H1 (cell line): ENCODE data around the gene NCOA6. TPM values are rescaled to one million over a fixed set of nuclear protein-coding genes. Genes with fewer than 3 reads are reported as not detected.

Experiments
- CTCF ChIA-PET: fragments of 300-600 bp; sonication (Branson Sonifier 250); formaldehyde crosslinking; loops from one replicate; lab custom pipeline; 2021; ENCODE audit not compliant: partially characterized antibody; lab: Charles Lee
- POLR2A ChIA-PET: fragments of 300-600 bp; sonication (Branson Sonifier 250); formaldehyde crosslinking; loops from one replicate; lab custom pipeline; 2021; ENCODE audit warnings: inconsistent platforms; ENCODE audit not compliant: partially characterized antibody; lab: Charles Lee
- DNase-seq, 2 experiments: peaks; one replicate each; pipeline versions ENCODE4 v3.0.0 to v3.0.0-alpha.2; 2010 to 2022; ENCODE audit warnings: low spot score in 2 of 2, low read depth in 1 of 2, mixed read lengths in 1 of 2
- FAIRE-seq: peaks from 2 replicates; lab custom pipeline; 2011; peaks lifted over from hg19 to GRCh38; lab: Jason Lieb, UNC
- H2AFZ ChIP-seq: 2 replicates; pipeline ENCODE4 v1.8.1; 2012; ENCODE audit warnings: low read length, inconsistent platforms
- H2AK5ac ChIP-seq: 2 replicates; pipeline ENCODE4 v1.6.1; 2013; ENCODE audit warnings: low read depth, low read length
- H2BK120ac ChIP-seq: replicated peaks from 2 replicates; pipeline ENCODE3; 2013; ENCODE audit warnings: low read depth, low read length, inconsistent platforms
- H2BK12ac ChIP-seq: 2 replicates; pipeline ENCODE4 v1.6.1; 2013; ENCODE audit warnings: low read depth, low read length
- H2BK15ac ChIP-seq: 2 replicates; pipeline ENCODE4 v1.6.1; 2013; ENCODE audit warnings: low read length
- H2BK20ac ChIP-seq: 2 replicates; pipeline ENCODE4 v1.6.1; 2013; ENCODE audit warnings: low read length
- H2BK5ac ChIP-seq: 2 replicates; pipeline ENCODE4 v1.6.1; 2013; ENCODE audit warnings: low read depth, low read length
- H3K14ac ChIP-seq: 2 replicates; pipeline ENCODE4 v1.6.1; 2013; ENCODE audit warnings: inconsistent platforms; ENCODE audit not compliant: insufficient read length
- H3K18ac ChIP-seq: 2 replicates; pipeline ENCODE4 v1.6.1; 2013; ENCODE audit warnings: low read length; ENCODE audit errors: extremely low read depth
- H3K23ac ChIP-seq: 2 replicates; pipeline ENCODE4 v1.6.1; 2013; ENCODE audit warnings: inconsistent platforms; ENCODE audit not compliant: insufficient read length
- H3K23me2 ChIP-seq: 2 replicates; pipeline ENCODE4 v1.6.1; 2013; ENCODE audit warnings: low read depth, low read length
- H3K27ac ChIP-seq: 2 replicates; pipeline ENCODE4 v1.6.1; 2011; ENCODE audit warnings: low read depth, low read length, inconsistent platforms
- H3K27me3 ChIP-seq, 4 experiments: replicated peaks in 1 of 4; 1 replicate in 1 of 4; 2 replicates in 3 of 4; pipeline versions ENCODE4 v1.6.1 to v1.8.1; 2011 to 2013; ENCODE audit warnings: low read length in 3 of 4, mild to moderate bottlenecking in 3 of 4, inconsistent platforms in 2 of 4, mixed read lengths in 2 of 4, moderate library complexity in 1 of 4; ENCODE audit not compliant: control insufficient read depth in 3 of 4, insufficient read depth in 3 of 4; ENCODE audit errors: extremely low read depth in 1 of 4
- H3K36me3 ChIP-seq, 4 experiments: 2 replicates each; pipeline versions ENCODE4 v1.6.1 to v1.8.1; 2011 to 2013; ENCODE audit warnings: mild to moderate bottlenecking in 4 of 4, low read length in 3 of 4, moderate library complexity in 2 of 4, control low read depth in 1 of 4, inconsistent platforms in 1 of 4; ENCODE audit not compliant: insufficient read depth in 4 of 4, control insufficient read depth in 2 of 4
- H3K4ac ChIP-seq: replicated peaks from 2 replicates; pipeline ENCODE3; 2013; ENCODE audit warnings: low read length, low read depth, mixed read lengths, inconsistent platforms; ENCODE audit not compliant: insufficient read length
- H3K4me1 ChIP-seq, 4 experiments: replicated peaks in 1 of 4; 1 replicate in 1 of 4; 2 replicates in 3 of 4; pipeline versions ENCODE4 v1.6.1 to v1.8.1; 2011 to 2013; ENCODE audit warnings: low read length in 3 of 4, inconsistent platforms in 2 of 4, mixed read lengths in 1 of 4; ENCODE audit not compliant: insufficient read depth in 4 of 4, control insufficient read depth in 3 of 4
- H3K4me2 ChIP-seq, 2 experiments: 2 replicates each; pipeline versions ENCODE4 v1.6.1 to v1.8.1; 2011 to 2013; ENCODE audit warnings: low read depth in 2 of 2, low read length in 2 of 2, control low read depth in 1 of 2, inconsistent platforms in 1 of 2, mild to moderate bottlenecking in 1 of 2; ENCODE audit not compliant: insufficient read depth in 1 of 2
- H3K4me3 ChIP-seq, 4 experiments: fragments of 200-600, 300-600 bp in 1 of 4; sonication (generic), shearing (Covaris generic), sonication (Bioruptor Twin) in 1 of 4; 2 replicates each; pipeline versions ENCODE4 v1.5.1 to v1.8.1; 2011 to 2016; ENCODE audit warnings: low read length in 4 of 4, low read depth in 3 of 4, control low read depth in 2 of 4, inconsistent platforms in 2 of 4, mild to moderate bottlenecking in 2 of 4, mixed read lengths in 1 of 4, moderate library complexity in 1 of 4; ENCODE audit not compliant: insufficient read depth in 2 of 4; ENCODE audit errors: extremely low read depth in 1 of 4
- H3K56ac ChIP-seq: replicated peaks from 2 replicates; pipeline ENCODE3; 2013; ENCODE audit warnings: low read depth, mild to moderate bottlenecking, mixed read lengths, low read length, inconsistent platforms; ENCODE audit not compliant: insufficient read length
- H3K79me1 ChIP-seq: 2 replicates; pipeline ENCODE4 v1.6.1; 2013; ENCODE audit warnings: low read depth, low read length, control low read depth
- H3K79me2 ChIP-seq, 2 experiments: 2 replicates each; pipeline versions ENCODE4 v1.6.1 to v1.8.1; 2012 to 2013; ENCODE audit warnings: low read length in 2 of 2, mild to moderate bottlenecking in 2 of 2, inconsistent platforms in 1 of 2; ENCODE audit not compliant: insufficient read depth in 2 of 2, control insufficient read depth in 1 of 2
- H3K9ac ChIP-seq, 4 experiments: replicated peaks in 1 of 4; 1 replicate in 1 of 4; 2 replicates in 3 of 4; pipeline versions ENCODE4 v1.6.1 to v1.8.1; 2011 to 2013; ENCODE audit warnings: low read depth in 3 of 4, low read length in 3 of 4, control low read depth in 2 of 4, mild to moderate bottlenecking in 2 of 4, moderate library complexity in 2 of 4, inconsistent platforms in 1 of 4; ENCODE audit errors: extremely low read depth in 1 of 4
- H3K9me3 ChIP-seq, 2 experiments: 2 replicates each; pipeline versions ENCODE4 v1.6.1 to v1.8.1; 2012 to 2013; ENCODE audit warnings: mild to moderate bottlenecking in 2 of 2, moderate library complexity in 2 of 2, control low read depth in 1 of 2, inconsistent platforms in 1 of 2, low read depth in 1 of 2, low read length in 1 of 2, mixed read lengths in 1 of 2; ENCODE audit not compliant: insufficient read depth in 2 of 2
- H4K20me1 ChIP-seq, 2 experiments: replicated peaks in 1 of 2; 2 replicates each; pipeline versions ENCODE3 to v1.8.1; 2011 to 2013; ENCODE audit warnings: inconsistent platforms in 2 of 2, low read length in 2 of 2, mild to moderate bottlenecking in 1 of 2; ENCODE audit not compliant: insufficient read depth in 2 of 2, control insufficient read depth in 1 of 2
- H4K5ac ChIP-seq: 2 replicates; pipeline ENCODE4 v1.6.1; 2013; ENCODE audit warnings: low read length, low read depth, mixed read lengths, inconsistent platforms; ENCODE audit not compliant: insufficient read length
- H4K8ac ChIP-seq: 2 replicates; pipeline ENCODE4 v1.8.0; 2013; ENCODE audit warnings: mild to moderate bottlenecking, moderate library complexity, low read length, inconsistent platforms; ENCODE audit not compliant: insufficient read depth; ENCODE audit errors: extremely low read depth
- H4K91ac ChIP-seq: replicated peaks from 2 replicates; pipeline ENCODE3; 2013; ENCODE audit warnings: low read length, mixed read lengths, inconsistent platforms; ENCODE audit not compliant: insufficient read length
- WGBS, 2 experiments: shearing (Covaris generic) in 1 of 2; methylation state at CpG; one replicate each; pipeline versions ENCODE4 v1.1.6 to v1.1.7; 2013 to 2015; ENCODE audit warnings: low lambda C conversion rate in 2 of 2, mixed read lengths in 2 of 2, inconsistent platforms in 1 of 2, low coverage in 1 of 2, missing lambda C conversion rate in 1 of 2; ENCODE audit not compliant: insufficient replicate concordance in 2 of 2, insufficient coverage in 1 of 2, insufficient read length in 1 of 2; ENCODE audit errors: extremely low coverage in 1 of 2, missing lambda C conversion rate in 1 of 2; 5-methylcytosine and 5-hydroxymethylcytosine counted together
- polyA plus RNA-seq, 7 experiments: library from polyadenylated mRNA; depleted of rRNA in 3 of 7; stranded (reverse) in 5 of 7; unstranded in 2 of 7; fragments of >200 nt in 5 of 7; fragments of 200-250 nt in 2 of 7; gene quantifications; 1 replicate in 5 of 7; 2 replicates in 1 of 7; 4 replicates in 1 of 7; pipeline versions ENCODE4 v1.2.1 to v1.2.3, GENCODE V29; 2011 to 2013; ENCODE audit warnings: missing spikeins in 2 of 7, mixed read lengths in 2 of 7
- total RNA-seq: library from RNA; stranded (reverse); fragmentation: NEBNext Ultra II Directional; extraction: Animal tissue kit (Norgen Biotek cat#: 25700); gene quantifications from 2 replicates; pipeline ENCODE4 v1.2.1, GENCODE V29; 2021

NCOA6 gene
- total and polyA plus RNA-seq, 2 of the 8 experiments (the other 6 are each of a cell fraction or from before 2014, with no cell fraction given), result 9.0 to 9.5 TPM

GRCh38 chr20:34859826-34860545, 34.5 kb upstream of the NCOA6 start:
- no peak overlapping the region for H3K4me2 ChIP-seq
- no peaks in the 10 kb centered on the region for H3K79me2 ChIP-seq
- H3K27ac ChIP-seq, result no peak overlapping the region
- H3K18ac ChIP-seq, result no peak overlapping the region
- no peak overlapping the region for H2BK15ac ChIP-seq
- no peak overlapping the region for H3K4me3 ChIP-seq
- H2AFZ ChIP-seq, result no peak overlapping the region
- no peak overlapping the region for H2BK5ac ChIP-seq
- H3K14ac ChIP-seq, result no peak overlapping the region
- POLR2A ChIA-PET, result no interaction called here
- H4K5ac ChIP-seq, result no peak overlapping the region
- H3K4ac ChIP-seq, result no peak overlapping the region
- H3K23me2 ChIP-seq, result peaks cover 2% of the 10 kb centered on the region; the same call in 1 of the 2 replicates
- no peak overlapping the region for H3K9ac ChIP-seq
- no peak overlapping the region for H2BK120ac ChIP-seq
- H3K27me3 ChIP-seq, result no peaks in the 10 kb centered on the region; a peak in 1 of 7 replicates
- H2BK20ac ChIP-seq, result no peak overlapping the region
- CTCF ChIA-PET, result interaction anchor here (0.7 to 1.0 kb wide), 2 partner anchors 11 to 152 kb away, joined by 3 read pairs; no protein-coding TSS in a partner anchor
- H2AK5ac ChIP-seq, result no peak overlapping the region
- no peaks in the 10 kb centered on the region for H3K9me3 ChIP-seq
- peaks cover 5 to 15% (median 7%) of the 10 kb centered on the region in 4 experiments; a peak in 6 of 7 replicates for H3K4me1 ChIP-seq
- no peak overlapping the region for H3K56ac ChIP-seq
- H3K36me3 ChIP-seq, result peaks cover 0 to 10% (median 6%) of the 10 kb centered on the region in 4 experiments; a peak in 6 of 8 replicates
- H3K79me1 ChIP-seq, result no peaks in the 10 kb centered on the region
- 89% methylated on average over 7 of the region's 9 CpGs; no CpG with 5 or more reads in 1 of the 2 experiments for WGBS, 2 experiments
- H3K23ac ChIP-seq, result no peak overlapping the region
- no peaks in the 10 kb centered on the region for H4K20me1 ChIP-seq
- H2BK12ac ChIP-seq, result no peak overlapping the region
- no peak for FAIRE-seq
- no peak overlapping the region; the same call in 1 of the 2 replicates for H4K8ac ChIP-seq
- no peak for DNase-seq
- H4K91ac ChIP-seq, result no peak overlapping the region
